Esophagus squamous epithelium (tissue), 5 donors: ENCODE data around the gene HAVCR2. TPM values are rescaled to one million over a fixed set of nuclear protein-coding genes. Genes with fewer than 3 reads are reported as not detected.

Experiments used
- DNase-seq: peaks from one replicate; lab custom pipeline; 2025; lab: John Stamatoyannopoulos, UW
- H3K27ac ChIP-seq, 4 donors: fragments of 200-600 bp; sonication (generic); one replicate each; pipeline ENCODE4 v1.5.1; 2016 to 2019; ENCODE audit warnings: mild to moderate bottlenecking in 1 of 4
- H3K27me3 ChIP-seq, 4 donors: fragments of 200-600 bp; sonication (generic); 1 replicate in 3 of 4; 2 replicates in 1 of 4; pipeline versions ENCODE4 v1.5.1 to v1.6.0; 2017 to 2021; ENCODE audit warnings: antibody characterized with exemption in 1 of 4
- H3K36me3 ChIP-seq, 3 donors: fragments of 200-600 bp; sonication (generic); one replicate each; pipeline ENCODE4 v1.5.1; 2016 to 2019
- H3K4me1 ChIP-seq, 3 donors: fragments of 200-600 bp; sonication (generic); one replicate each; pipeline ENCODE4 v1.5.1; 2017 to 2019
- H3K4me3 ChIP-seq, 4 donors: fragments of 200-600 bp; sonication (generic); 1 replicate in 3 of 4; 2 replicates in 1 of 4; pipeline ENCODE4 v1.5.1; 2016 to 2019; ENCODE audit warnings: mild to moderate bottlenecking in 2 of 4, moderate library complexity in 1 of 4
- H3K9me3 ChIP-seq, 3 donors: fragments of 200-600 bp; sonication (generic); one replicate each; pipeline ENCODE4 v1.5.1; 2016 to 2019
- CTCF ChIP-seq, 6 experiments: fragments of 450-650 bp in 4 of 6; fragments of 200-600 bp in 2 of 6; sonication (generic) in 2 of 6; IDR thresholded peaks; one replicate each; pipeline ENCODE4 v1.5.1; 2016 to 2019; ENCODE audit warnings: antibody characterized with exemption in 6 of 6, mild to moderate bottlenecking in 4 of 6, moderate library complexity in 4 of 6
- POLR2A ChIP-seq, 4 donors: fragments of 450-650 bp; IDR thresholded peaks; one replicate each; pipeline ENCODE4 v1.6.1; 2017; ENCODE audit warnings: antibody characterized with exemption in 4 of 4, mild to moderate bottlenecking in 4 of 4, moderate library complexity in 3 of 4
- WGBS, 2 donors: methylation state at CpG; one replicate each; pipeline ENCODE4 v1.1.5; 2018; 5-methylcytosine and 5-hydroxymethylcytosine counted together
- intact Hi-C: fragments of 100-400 bp; cut with DNase I; formaldehyde crosslinking; loops from one replicate; pipeline ENCODE4 v1.15.0; 2022
- total RNA-seq, 4 donors: library from RNA; depleted of rRNA; stranded (reverse); fragments of >200 nt; gene quantifications; one replicate each; pipeline ENCODE4 v1.1.0, GENCODE V29; 2016
- donor health status: DM: yes; HTN: yes; CAD: no.

HAVCR2 gene
- total RNA-seq, 4 donors from 2014 or later = 0.45 to 5.3 (median 3.5) TPM

GRCh38 chr5:157130925-157131324, 22.1 kb upstream of the HAVCR2 start:
- H3K36me3 ChIP-seq = no peaks in the 10 kb centered on the region
- WGBS, 2 donors = 37 to 68% methylated on average over 7 of the region's 7 CpGs
- H3K27ac ChIP-seq = no peak overlapping the region
- no peak overlapping the region for H3K4me3 ChIP-seq
- no peak for DNase-seq
- TF ChIP-seq POLR2A (IDR thresholded peaks at IDR 0.05) (no peak), CTCF (IDR thresholded peaks at IDR 0.05) (no peak)
- H3K9me3 ChIP-seq = no peaks in the 10 kb centered on the region
- no peaks in the 10 kb centered on the region for H3K4me1 ChIP-seq
- intact Hi-C loops = no loop called here
- H3K27me3 ChIP-seq = no peaks in the 10 kb centered on the region

GRCh38 chr5:157121709-157122108, 12.9 kb upstream of the HAVCR2 start:
- no peak for DNase-seq
- no peaks in the 10 kb centered on the region for H3K27me3 ChIP-seq
- TF ChIP-seq CTCF (IDR thresholded peaks at IDR 0.05) (no peak), POLR2A (IDR thresholded peaks at IDR 0.05) (no peak)

GRCh38 chr5:157120102-157120501, 11.3 kb upstream of the HAVCR2 start:
- no peaks in the 10 kb centered on the region for H3K4me1 ChIP-seq
- TF ChIP-seq CTCF (IDR thresholded peaks at IDR 0.05) (no peak), POLR2A (IDR thresholded peaks at IDR 0.05) (no peak)
- no peak for DNase-seq
- H3K27ac ChIP-seq = no peak overlapping the region
- H3K27me3 ChIP-seq = no peaks in the 10 kb centered on the region
- peaks cover 0 to 17% (median 0%) of the 10 kb centered on the region in 3 donors for H3K9me3 ChIP-seq
- intact Hi-C loops = no loop called here
- 63 to 100% methylated on average over 1 of the region's 1 CpG for WGBS, 2 donors
- no peaks in the 10 kb centered on the region for H3K36me3 ChIP-seq
- no peak overlapping the region for H3K4me3 ChIP-seq

More at GRCh38 chr5:157121709-157122108, 12.9 kb upstream of the HAVCR2 start:
- Histone ChIP-seq H3K4me3 (no peak overlapping the region), H3K4me1 (no peaks in the 10 kb centered on the region), H3K36me3 (no peaks in the 10 kb centered on the region), H3K27ac (no peak overlapping the region), H3K9me3 (peaks cover 0 to 17% (median 0%) of the 10 kb centered on the region in 3 donors)
- intact Hi-C loops = no loop called here

GRCh38 chr5:157116483-157116954, 7.7 kb upstream of the HAVCR2 start:
- no peaks in the 10 kb centered on the region for H3K4me1 ChIP-seq
- 56 to 64% methylated on average over 6 of the region's 6 CpGs for WGBS, 2 donors
- intact Hi-C loops = no loop called here

DNA sequence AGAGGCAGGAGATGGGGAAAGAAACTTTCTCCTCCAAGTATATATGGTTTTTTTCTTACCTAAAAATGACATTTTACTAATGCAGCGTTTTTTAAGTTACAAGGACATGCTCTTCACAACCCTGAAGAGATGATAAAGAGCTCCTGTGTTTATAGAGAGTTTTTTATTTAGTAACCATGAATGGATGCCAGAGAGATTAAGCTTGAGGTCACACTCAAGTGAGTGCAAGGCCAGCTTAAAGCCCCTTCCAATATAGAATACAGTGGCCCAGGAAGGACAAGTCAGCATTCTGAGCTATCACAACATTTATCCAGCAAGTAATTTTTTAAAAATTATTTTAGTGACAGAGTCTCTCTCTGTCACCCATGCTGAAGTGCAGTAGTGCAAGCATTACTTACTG, 6.7 kb upstream of the HAVCR2 start:
- TF ChIP-seq CTCF (IDR thresholded peaks at IDR 0.05) (no peak), POLR2A (IDR thresholded peaks at IDR 0.05) (no peak)
- WGBS, 2 donors = 22 to 47% methylated on average over 1 of the region's 1 CpG
- DNase-seq = no peak

More at GRCh38 chr5:157116483-157116954, 7.7 kb upstream of the HAVCR2 start:
- H3K27me3 ChIP-seq = no peaks in the 10 kb centered on the region
- H3K36me3 ChIP-seq = no peaks in the 10 kb centered on the region
- TF ChIP-seq CTCF (IDR thresholded peaks at IDR 0.05) (no peak), POLR2A (IDR thresholded peaks at IDR 0.05) (no peak)
- H3K4me3 ChIP-seq = no peak overlapping the region
- DNase-seq = no peak
- no peak overlapping the region for H3K27ac ChIP-seq
- H3K9me3 ChIP-seq = peaks cover 0 to 10% (median 0%) of the 10 kb centered on the region in 3 donors

More for the DNA sequence above, 6.7 kb upstream of the HAVCR2 start:
- Histone ChIP-seq H3K36me3 (no peaks in the 10 kb centered on the region), H3K9me3 (peaks cover 0 to under 1% (median 0%) of the 10 kb centered on the region in 3 donors), H3K4me3 (no peak overlapping the region), H3K4me1 (no peaks in the 10 kb centered on the region), H3K27me3 (no peaks in the 10 kb centered on the region), H3K27ac (no peak overlapping the region)
- intact Hi-C loops = no loop called here
